NT2/D1 (cell line): Measurements from ENCODE around the gene CASP10.

Experiments
- YY1 ChIP-seq: IDR thresholded peaks from 2 replicates; pipeline ENCODE4 v1.6.1; 2011; ENCODE audit not compliant: insufficient read length, insufficient read depth
- ZNF274 ChIP-seq: IDR thresholded peaks from 2 replicates; pipeline ENCODE4 v1.6.1; 2011; ENCODE audit warnings: mild to moderate bottlenecking, low read depth, low read length

- TF ChIP-seq YY1 (no peak), ZNF274 (no peak)
Measured at GRCh38 chr2:201242571-201243277, 59.8 kb downstream of the CASP10 start.
